GM18907 (cell line): ENCODE data around the gene ERCC4.

ENCODE experiments used
- ATAC-seq: cut with Tn5 transposase; IDR thresholded peaks from one replicate; pipeline ENCODE4 v1.9.1; 2021; ENCODE audit warnings: mild to moderate bottlenecking, moderate library complexity; ENCODE audit not compliant: unreplicated experiment

ERCC4 gene

DNA sequence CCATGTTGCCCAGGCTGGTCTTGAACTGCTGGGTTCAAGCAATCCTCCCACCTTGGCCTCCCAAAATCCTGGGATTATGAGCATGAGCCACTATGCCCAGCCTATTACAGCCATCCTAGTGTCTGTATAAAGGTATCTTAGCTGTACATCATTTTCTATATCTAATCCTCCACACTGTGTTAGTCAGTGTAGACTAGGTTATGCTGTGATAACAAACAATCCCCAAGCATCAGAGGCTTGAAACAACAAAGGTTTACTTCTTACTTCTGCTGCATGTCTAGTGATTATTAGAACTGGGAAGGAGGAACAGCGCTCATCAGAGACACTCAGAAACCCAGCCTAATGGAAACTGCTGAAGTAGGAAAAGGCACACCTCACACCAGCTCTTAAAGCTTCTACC is 68.1 kb downstream of the ERCC4 start:
- no peak for ATAC-seq

DNA sequence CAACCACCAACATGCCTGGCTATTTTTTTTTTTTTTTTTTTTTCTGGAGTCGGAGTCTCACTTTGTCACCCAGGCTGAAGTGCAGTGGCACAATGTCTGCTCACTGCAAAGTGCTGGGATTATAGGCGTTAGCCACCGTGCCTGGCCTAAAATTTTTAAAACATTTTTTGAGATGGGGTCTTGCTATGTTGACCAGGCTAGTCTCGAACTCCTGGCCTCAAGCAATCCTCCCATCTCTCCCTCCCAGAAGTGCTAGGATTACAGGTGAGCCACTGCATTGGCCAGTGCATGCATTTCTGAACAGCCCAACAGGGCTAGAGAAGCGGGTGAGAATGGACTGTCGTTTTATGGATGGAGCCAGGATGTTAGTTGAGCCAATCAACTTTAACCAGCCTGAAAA is 72.4 kb downstream of the ERCC4 start:
- ATAC-seq, result no peak

DNA sequence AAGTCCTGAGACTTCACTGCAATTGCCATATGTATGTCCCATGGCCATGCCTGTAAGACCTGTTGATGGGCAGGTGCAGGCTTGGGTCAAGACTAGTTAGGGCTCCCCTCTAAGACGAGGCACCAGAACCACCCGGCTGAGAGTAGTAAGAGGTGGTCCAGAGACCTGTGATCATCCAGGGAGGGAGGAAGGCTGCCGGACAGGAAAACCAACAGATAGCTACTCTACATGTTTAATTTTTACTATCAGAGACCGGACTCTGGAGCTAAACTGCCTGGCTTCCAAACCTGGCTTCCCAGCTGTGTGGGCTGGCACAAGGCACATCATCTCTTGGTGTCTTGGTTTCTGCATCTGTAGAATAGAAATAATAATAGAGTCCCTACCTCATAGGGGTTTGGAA is 73.0 kb downstream of the ERCC4 start:
- no peak for ATAC-seq

DNA sequence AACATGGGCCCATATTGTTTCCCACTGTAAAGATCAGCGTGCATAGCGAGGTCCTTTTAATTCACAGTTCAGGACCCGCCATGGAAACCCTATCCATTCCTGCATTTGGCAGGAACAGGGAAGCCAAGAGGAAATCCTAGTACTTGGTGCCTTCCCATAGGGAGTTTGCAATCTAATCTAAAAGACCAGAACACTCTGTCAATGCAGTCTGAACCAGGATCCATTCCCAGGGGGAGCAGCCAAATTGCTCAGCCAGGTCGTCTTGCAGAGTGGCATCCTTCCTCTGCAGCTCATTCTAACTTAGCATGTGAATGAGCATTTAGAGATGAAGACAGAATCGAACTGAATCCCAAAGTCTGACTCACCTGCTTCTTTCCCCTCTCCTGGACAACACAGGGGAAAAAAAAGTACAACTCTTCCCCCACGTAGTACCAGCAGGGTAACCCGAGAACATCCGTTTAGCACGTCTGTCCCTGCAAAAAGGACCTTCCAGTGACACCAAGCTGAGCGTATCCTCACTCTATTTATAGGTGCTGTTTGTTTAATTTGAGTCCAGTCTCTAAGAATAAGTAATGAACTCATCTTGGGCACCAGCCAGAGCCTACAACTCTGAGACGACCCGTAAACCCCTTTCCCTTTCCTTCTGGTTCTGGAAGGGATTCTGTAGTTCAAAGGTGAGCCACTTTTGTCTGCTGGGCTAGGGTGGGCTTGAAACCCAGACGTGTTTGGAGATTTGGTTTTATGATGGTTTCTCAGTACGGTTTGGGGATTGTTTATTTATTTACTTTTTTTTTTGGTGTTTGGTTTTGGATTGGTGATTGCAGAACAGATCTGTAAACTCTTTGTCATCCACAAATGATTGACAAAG is 74.5 kb downstream of the ERCC4 start:
- ATAC-seq, result no peak

DNA sequence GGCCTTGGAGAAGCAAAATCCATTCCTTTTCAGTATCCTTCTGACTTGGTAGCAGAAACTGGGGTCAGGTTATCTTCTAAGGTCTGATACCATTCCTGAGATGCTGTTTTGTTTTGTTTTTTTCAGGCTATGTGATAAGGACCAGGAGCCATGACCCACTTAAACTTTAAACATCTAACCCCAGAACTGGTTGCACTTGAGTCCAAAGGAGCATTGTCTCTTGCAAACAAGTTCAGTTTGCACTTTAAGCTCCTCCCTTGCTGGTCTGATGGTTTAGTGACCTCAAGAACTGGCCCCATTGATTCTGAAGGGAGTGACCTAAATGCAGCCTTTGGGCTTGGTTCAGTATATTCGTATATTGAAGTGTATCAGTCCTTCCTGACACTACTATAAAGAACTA is 75.2 kb downstream of the ERCC4 start:
- no peak for ATAC-seq

DNA sequence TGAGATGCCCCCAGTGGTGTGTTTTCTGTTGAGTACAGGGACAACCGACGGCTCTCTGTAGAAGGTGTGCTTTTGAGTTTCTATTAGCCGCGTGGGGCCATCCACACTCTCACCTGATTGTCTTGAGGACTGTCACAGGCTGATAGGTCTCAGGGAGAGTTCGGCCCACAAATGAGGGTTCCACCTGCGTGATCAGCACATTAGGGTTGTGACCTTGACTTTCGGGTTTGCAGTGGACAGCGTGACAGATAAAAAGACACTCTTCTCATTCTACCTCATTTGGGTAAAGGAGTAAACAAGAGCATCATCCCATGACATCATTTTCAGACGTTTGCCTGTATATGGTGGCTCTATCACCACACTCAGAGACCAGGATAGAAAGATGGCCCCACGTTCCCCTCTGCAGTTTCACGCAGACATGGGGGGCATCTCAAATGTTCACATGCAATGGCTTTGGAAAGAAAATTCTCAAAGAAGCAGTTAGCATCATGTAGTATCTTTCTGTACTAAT is 76.9 kb downstream of the ERCC4 start:
- ATAC-seq, result no peak

DNA sequence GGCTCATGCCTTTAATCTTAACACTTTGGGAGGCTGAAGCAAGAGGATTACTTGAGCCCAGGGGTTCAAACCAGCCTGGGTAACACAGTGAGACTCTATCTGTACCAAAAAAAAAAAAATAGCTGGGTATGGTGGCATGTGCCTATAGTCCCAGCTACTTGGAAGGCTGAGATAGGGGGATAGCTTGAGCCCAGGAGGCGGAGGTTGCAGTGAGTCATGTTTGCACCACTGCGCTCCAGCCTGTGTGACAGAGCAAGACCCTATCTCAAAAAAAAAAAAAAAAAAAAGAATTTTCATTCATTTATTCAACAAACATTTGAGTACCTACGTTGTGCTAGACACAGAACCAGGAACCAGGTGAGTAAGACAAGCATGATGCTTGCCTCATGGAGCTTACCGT is 77.6 kb downstream of the ERCC4 start:
- no peak for ATAC-seq

DNA sequence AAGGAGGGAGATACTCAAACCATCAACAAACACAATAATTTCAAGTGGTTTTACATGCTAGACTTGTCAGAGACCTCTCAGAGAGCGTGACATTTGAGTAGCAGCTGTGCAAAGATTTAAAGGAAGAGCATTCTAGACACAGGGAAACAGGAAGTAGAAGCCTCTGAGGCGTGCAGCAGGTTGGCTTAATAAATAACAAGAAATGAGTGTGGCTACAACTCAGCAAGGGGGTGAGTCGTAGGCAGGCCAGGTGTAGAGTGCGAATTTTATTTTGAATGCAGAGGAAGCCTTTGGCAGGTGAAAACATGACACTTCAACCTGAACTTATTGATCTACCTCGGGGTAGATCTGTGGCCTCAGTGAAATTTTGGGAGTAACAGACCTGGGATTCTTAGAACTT is 78.0 kb downstream of the ERCC4 start:
- peak; percentile 88 for ATAC-seq

DNA sequence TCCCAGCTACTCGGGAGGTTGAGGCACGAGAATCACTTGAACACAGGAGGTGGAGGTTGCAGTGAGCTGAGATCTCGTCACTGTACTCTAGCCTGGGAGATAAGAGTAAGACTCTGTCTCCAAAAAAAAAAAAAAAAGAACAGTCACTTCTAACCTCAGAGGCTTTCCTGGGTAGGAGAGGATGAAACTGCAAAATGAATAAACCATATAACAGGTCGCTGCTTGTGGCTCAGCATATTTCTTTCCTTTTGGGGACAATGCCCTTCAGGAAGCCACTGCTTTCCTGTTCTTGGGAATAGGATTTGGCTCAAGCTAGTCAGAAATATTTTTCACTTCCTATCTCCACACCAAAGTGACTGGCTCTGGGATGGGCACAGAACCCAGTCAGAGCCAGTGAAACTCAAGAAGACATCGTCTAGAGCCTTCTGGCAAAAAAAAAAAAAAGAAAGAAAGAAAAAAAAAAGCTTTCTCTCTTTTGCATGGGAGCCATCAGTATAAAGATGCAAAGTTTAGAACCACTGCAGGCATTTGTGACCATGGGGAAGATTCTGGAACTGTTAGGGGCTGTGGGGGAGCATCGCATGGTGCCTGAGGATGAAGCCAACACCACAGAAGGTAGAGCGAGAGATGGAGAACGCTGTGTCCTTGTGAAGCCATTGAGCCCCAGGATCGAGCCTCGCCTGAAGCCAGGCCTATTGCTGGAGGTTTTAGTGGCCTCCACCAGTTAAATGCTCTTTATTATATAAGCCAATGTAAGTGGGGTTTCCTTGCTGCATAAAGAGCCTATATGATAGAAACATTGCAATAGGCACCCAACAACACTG is 79.3 kb downstream of the ERCC4 start:
- ATAC-seq, result no peak

DNA sequence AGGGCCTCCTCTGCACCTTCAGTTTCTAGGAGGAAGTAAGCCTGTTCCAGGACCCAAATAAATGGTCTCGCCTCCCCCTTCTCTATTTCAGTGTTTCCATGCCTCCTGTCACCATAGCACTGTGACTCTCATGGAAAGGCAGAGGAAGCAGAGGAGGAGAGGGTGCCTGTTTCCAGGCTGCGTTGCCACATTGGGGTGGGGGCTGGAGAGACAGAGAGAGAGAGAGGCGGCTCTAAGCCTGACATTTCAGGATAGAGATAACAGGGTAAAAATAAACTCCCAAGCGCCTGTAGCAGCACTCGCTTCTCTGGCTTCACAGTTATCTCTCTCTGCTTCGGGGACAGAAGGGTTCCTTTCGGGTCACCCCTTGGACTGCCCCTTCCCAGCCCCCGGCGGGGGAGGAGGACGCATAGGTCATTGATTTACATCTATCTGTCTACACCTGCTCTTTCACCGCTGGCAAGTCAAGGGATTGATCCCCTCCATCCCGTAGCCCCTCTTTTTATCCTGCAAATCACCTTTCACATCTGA is 80.0 kb downstream of the ERCC4 start:
- ATAC-seq, result no peak

DNA sequence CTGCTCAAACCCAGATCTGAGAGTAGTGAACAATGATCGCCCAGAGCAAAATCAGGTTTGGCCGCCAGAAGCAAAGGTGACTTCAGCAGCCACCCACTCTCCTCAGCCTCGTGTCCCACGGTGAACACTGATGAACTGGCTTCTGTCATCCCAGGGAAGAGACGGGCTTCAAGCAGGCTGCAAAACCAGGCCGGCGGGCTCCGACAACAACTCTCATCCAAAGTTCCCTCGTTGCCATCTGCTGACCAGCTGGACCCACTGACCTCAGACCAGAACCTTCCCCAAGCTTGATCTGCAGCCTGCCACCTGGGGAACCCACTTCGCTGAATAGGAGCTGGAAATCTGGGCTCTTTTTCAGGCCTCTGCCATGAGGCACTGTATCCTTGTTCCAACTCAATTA is 81.6 kb downstream of the ERCC4 start:
- no peak for ATAC-seq
